Measurements from ENCODE around the gene NPTXR. TPM values are rescaled to one million over a fixed set of nuclear protein-coding genes. Genes with fewer than 3 reads are reported as not detected.

Gene NPTXR
- total and polyA plus RNA-seq, 2 donors from 2014 or later, result 1.1 to 12.5 TPM

- Histone ChIP-seq H3K9me3 (ENCODE audit: control insufficient read depth in 2 of 3, insufficient read depth in 1 of 3, low read length in 3 of 3) (no peaks in the 10 kb centered on the region), H3K9ac (ENCODE audit: low read length in 3 of 3) (no peak overlapping the region), H3K36me3 (ENCODE audit: control insufficient read depth in 2 of 3, insufficient read depth in 3 of 3, low read length in 3 of 3) (peaks cover 2 to 8% (median 3%) of the 10 kb centered on the region in 3 donors), H3K4me1 (ENCODE audit: control insufficient read depth in 2 of 3, insufficient read depth in 2 of 3, low read depth in 1 of 3, low read length in 3 of 3) (peaks cover under 1 to 10% (median 8%) of the 10 kb centered on the region in 3 donors), H3K4me3 (ENCODE audit: low read length in 3 of 3) (no peak overlapping the region), H3K27me3 (ENCODE audit: control insufficient read depth, insufficient read depth, low read length) (no peaks in the 10 kb centered on the region), H3K27ac (ENCODE audit: low read depth in 2 of 2, low read length in 2 of 2) (peak overlapping the region; percentile 2 to 44)
- FAIRE-seq (peak; percentile 17), DNase-seq (peak in 4 of 5 donors; percentile 14 to 94 (median 72))
- TF ChIP-seq, protein P1, sequence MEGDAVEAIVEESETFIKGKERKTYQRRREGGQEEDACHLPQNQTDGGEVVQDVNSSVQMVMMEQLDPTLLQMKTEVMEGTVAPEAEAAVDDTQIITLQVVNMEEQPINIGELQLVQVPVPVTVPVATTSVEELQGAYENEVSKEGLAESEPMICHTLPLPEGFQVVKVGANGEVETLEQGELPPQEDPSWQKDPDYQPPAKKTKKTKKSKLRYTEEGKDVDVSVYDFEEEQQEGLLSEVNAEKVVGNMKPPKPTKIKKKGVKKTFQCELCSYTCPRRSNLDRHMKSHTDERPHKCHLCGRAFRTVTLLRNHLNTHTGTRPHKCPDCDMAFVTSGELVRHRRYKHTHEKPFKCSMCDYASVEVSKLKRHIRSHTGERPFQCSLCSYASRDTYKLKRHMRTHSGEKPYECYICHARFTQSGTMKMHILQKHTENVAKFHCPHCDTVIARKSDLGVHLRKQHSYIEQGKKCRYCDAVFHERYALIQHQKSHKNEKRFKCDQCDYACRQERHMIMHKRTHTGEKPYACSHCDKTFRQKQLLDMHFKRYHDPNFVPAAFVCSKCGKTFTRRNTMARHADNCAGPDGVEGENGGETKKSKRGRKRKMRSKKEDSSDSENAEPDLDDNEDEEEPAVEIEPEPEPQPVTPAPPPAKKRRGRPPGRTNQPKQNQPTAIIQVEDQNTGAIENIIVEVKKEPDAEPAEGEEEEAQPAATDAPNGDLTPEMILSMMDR (IDR thresholded peaks at IDR 0.05; ENCODE audit: borderline replicate concordance, extremely low read depth, insufficient read depth), result no peak
- intact Hi-C loops (cut with DNase I), result no loop called here
These were observed 55.6 kb downstream of the NPTXR start for GRCh38 chr22:38788021-38788816.

DNA sequence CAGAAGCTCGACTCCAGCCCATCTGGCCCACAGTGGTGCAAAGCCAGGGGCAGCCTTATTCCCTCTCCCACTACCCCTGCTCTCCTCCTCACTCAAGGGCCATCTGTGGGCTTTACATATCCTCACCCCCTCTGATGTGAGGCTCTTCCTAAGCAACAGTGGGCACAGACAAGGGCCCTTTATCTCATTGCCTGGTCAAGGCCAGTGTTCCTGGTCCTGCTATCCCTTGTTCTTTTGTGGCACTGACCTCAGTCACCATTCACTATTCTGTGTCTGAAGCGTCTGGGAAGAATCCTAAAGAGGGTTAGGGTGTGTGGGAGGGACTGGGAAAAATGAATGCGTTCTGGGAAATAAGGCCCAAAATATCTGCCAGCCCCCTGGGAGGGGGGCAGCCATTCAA is 57.2 kb downstream of the NPTXR start:
- intact Hi-C loops (cut with DNase I), result no loop called here
- no peak overlapping the region for H3K9ac ChIP-seq (ENCODE audit: low read length in 3 of 3)
- DNase-seq, result no peak
- FAIRE-seq, result no peak
- no peak overlapping the region for H3K27ac ChIP-seq (ENCODE audit: low read depth in 2 of 2, low read length in 2 of 2)
- no peak overlapping the region for H3K4me3 ChIP-seq (ENCODE audit: low read length in 3 of 3)
- H3K4me1 ChIP-seq (ENCODE audit: control insufficient read depth in 2 of 3, insufficient read depth in 2 of 3, low read depth in 1 of 3, low read length in 3 of 3), result peaks cover 0 to 6% (median 0%) of the 10 kb centered on the region in 3 donors
- TF ChIP-seq, protein P1 (IDR thresholded peaks at IDR 0.05; ENCODE audit: borderline replicate concordance, extremely low read depth, insufficient read depth), result no peak
- H3K9me3 ChIP-seq (ENCODE audit: control insufficient read depth in 2 of 3, insufficient read depth in 1 of 3, low read length in 3 of 3), result no peaks in the 10 kb centered on the region
- no peaks in the 10 kb centered on the region for H3K27me3 ChIP-seq (ENCODE audit: control insufficient read depth, insufficient read depth, low read length)
- peaks cover 2 to 8% (median 3%) of the 10 kb centered on the region in 3 donors for H3K36me3 ChIP-seq (ENCODE audit: control insufficient read depth in 2 of 3, insufficient read depth in 3 of 3, low read length in 3 of 3)

GRCh38 chr22:38784856-38785255 is 59.0 kb downstream of the NPTXR start:
- no peak overlapping the region for H3K4me3 ChIP-seq (ENCODE audit: low read length in 3 of 3)
- H3K4me1 ChIP-seq (ENCODE audit: control insufficient read depth in 2 of 3, insufficient read depth in 2 of 3, low read depth in 1 of 3, low read length in 3 of 3), result peaks cover 0 to 6% (median 0%) of the 10 kb centered on the region in 3 donors
- intact Hi-C loops (cut with DNase I), result no loop called here
- no peaks in the 10 kb centered on the region for H3K27me3 ChIP-seq (ENCODE audit: control insufficient read depth, insufficient read depth, low read length)
- DNase-seq (no peak), FAIRE-seq (no peak)
- no peaks in the 10 kb centered on the region for H3K9me3 ChIP-seq (ENCODE audit: control insufficient read depth in 2 of 3, insufficient read depth in 1 of 3, low read length in 3 of 3)
- no peak overlapping the region for H3K9ac ChIP-seq (ENCODE audit: low read length in 3 of 3)
- peaks cover 0 to 2% (median 0%) of the 10 kb centered on the region in 3 donors for H3K36me3 ChIP-seq (ENCODE audit: control insufficient read depth in 2 of 3, insufficient read depth in 3 of 3, low read length in 3 of 3)
- TF ChIP-seq, protein P1 (IDR thresholded peaks at IDR 0.05; ENCODE audit: borderline replicate concordance, extremely low read depth, insufficient read depth), result no peak
- no peak overlapping the region for H3K27ac ChIP-seq (ENCODE audit: low read depth in 2 of 2, low read length in 2 of 2)

All from kidney (tissue), 14 donors.